SK-N-MC (cell line): ENCODE data around the gene LRRC4C.

Experiments
- EZH2 ChIP-seq: fragments of 200-600 bp; sonication (generic); IDR thresholded peaks from one replicate; pipeline ENCODE4 v1.6.1; 2017; ENCODE audit warnings: antibody characterized with exemption
- POLR2AphosphoS5 ChIP-seq: IDR thresholded peaks from 2 replicates; pipeline ENCODE4 v1.6.1; 2012; ENCODE audit warnings: mild to moderate bottlenecking, low read depth, low read length, borderline replicate concordance

DNA sequence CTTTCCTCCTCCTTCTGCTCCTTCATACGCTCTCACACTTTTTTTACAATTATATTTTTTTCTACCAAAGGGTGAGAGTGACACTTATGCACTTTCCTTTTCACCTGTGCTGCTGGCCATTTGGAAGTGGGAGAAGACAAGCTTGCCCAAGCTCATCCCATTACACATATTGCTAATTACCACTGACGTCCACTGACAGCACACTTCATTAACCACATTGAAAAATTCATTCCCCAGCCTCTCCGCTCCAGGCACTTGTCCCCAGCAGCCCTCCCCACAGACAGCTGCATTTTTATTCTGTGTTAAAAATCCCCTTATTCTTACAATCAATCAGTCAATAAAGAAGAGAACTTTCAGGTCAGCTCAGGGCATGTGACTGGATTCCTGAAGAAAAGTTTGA lies 175.1 kb downstream of the LRRC4C start:
- TF ChIP-seq EZH2 (no peak), POLR2AphosphoS5 (no peak)
